Smooth muscle cell (in vitro differentiated cells): ENCODE results near the gene ACSF2. TPM values are rescaled to one million over a fixed set of nuclear protein-coding genes. Genes with fewer than 3 reads are reported as not detected.

Experiments used
- DNase-seq: peaks from one replicate; lab custom pipeline; 2025; ENCODE audit not compliant: unreplicated experiment; lab: John Stamatoyannopoulos, UW
- H2AFZ ChIP-seq: fragments of 200-600 bp; sonication (generic); 2 replicates; pipeline ENCODE4 v1.6.0; 2016; ENCODE audit warnings: antibody characterized with exemption, low read depth, mild to moderate bottlenecking
- H3F3A ChIP-seq: fragments of 200-600 bp; sonication (generic); 2 replicates; pipeline ENCODE4 v1.6.0; 2017; ENCODE audit warnings: antibody characterized with exemption, low read depth
- H3K27ac ChIP-seq: fragments of 200-600 bp; sonication (generic); 2 replicates; pipeline ENCODE4 v1.5.1; 2016; ENCODE audit warnings: low read depth, mild to moderate bottlenecking
- H3K27me3 ChIP-seq: fragments of 200-600 bp; sonication (generic); 2 replicates; pipeline ENCODE4 v1.6.1; 2016; ENCODE audit warnings: low read depth, mild to moderate bottlenecking
- H3K36me3 ChIP-seq: fragments of 200-600 bp; sonication (generic); 2 replicates; pipeline ENCODE4 v1.5.1; 2016; ENCODE audit warnings: low read depth
- H3K4me1 ChIP-seq: fragments of 200-600 bp; sonication (generic); 2 replicates; pipeline ENCODE4 v1.5.1; 2016; ENCODE audit warnings: low read depth
- H3K4me2 ChIP-seq: fragments of 200-600 bp; sonication (generic); 2 replicates; pipeline ENCODE4 v1.6.0; 2016; ENCODE audit warnings: mild to moderate bottlenecking
- H3K4me3 ChIP-seq: fragments of 200-600 bp; sonication (generic); 2 replicates; pipeline ENCODE4 v1.5.1; 2016; ENCODE audit warnings: mild to moderate bottlenecking
- H3K79me2 ChIP-seq: fragments of 200-600 bp; sonication (generic); 2 replicates; pipeline ENCODE4 v1.6.0; 2016; ENCODE audit warnings: low read depth, mild to moderate bottlenecking
- H3K9ac ChIP-seq: fragments of 200-600 bp; sonication (generic); 2 replicates; pipeline ENCODE4 v1.6.0; 2016; ENCODE audit warnings: low read depth
- H3K9me3 ChIP-seq: fragments of 200-600 bp; sonication (generic); replicated peaks from 2 replicates; pipeline ENCODE4 v1.5.1; 2016; ENCODE audit warnings: low read depth
- H4K20me1 ChIP-seq: fragments of 200-600 bp; sonication (generic); 2 replicates; pipeline ENCODE4 v1.6.0; 2016; ENCODE audit warnings: low read depth
- WGBS: methylation state at CpG from one replicate; pipeline ENCODE4 v1.1.7; 2016; ENCODE audit warnings: low lambda C conversion rate; 5-methylcytosine and 5-hydroxymethylcytosine counted together
- polyA plus RNA-seq: library from polyadenylated mRNA; unstranded; fragments of >200 nt; fragmentation: Nextera tagmentation; extraction: Ambion mirVana; gene quantifications from 2 replicates; pipeline ENCODE4 v1.2.1, GENCODE V29; 2016
- total RNA-seq: library from RNA; depleted of rRNA; stranded (reverse); fragments of >200 nt; gene quantifications from 2 replicates; pipeline ENCODE4 v1.2.3, GENCODE V29; 2014
- TF ChIP-seq, protein P1 (sequence below): fragments of 200-600 bp; sonication (generic); IDR thresholded peaks from 2 replicates; pipeline ENCODE4 v1.5.1; 2017; ENCODE audit warnings: borderline replicate concordance, mild to moderate bottlenecking, antibody characterized with exemption; ENCODE audit not compliant: insufficient read depth, poor library complexity, severe bottlenecking

Gene ACSF2
- total and polyA plus RNA-seq, 2 experiments from 2014 or later, result 13.7 to 16.8 TPM

GRCh38 chr17:50481648-50482047 lies 55.6 kb downstream of the ACSF2 start:
- no peak overlapping the region for H3K4me3 ChIP-seq
- H3K27me3 ChIP-seq, result peaks cover 1% of the 10 kb centered on the region
- H3K79me2 ChIP-seq, result peaks cover 14% of the 10 kb centered on the region
- no peak overlapping the region for H2AFZ ChIP-seq
- no peak overlapping the region for H3K27ac ChIP-seq
- TF ChIP-seq, protein P1, sequence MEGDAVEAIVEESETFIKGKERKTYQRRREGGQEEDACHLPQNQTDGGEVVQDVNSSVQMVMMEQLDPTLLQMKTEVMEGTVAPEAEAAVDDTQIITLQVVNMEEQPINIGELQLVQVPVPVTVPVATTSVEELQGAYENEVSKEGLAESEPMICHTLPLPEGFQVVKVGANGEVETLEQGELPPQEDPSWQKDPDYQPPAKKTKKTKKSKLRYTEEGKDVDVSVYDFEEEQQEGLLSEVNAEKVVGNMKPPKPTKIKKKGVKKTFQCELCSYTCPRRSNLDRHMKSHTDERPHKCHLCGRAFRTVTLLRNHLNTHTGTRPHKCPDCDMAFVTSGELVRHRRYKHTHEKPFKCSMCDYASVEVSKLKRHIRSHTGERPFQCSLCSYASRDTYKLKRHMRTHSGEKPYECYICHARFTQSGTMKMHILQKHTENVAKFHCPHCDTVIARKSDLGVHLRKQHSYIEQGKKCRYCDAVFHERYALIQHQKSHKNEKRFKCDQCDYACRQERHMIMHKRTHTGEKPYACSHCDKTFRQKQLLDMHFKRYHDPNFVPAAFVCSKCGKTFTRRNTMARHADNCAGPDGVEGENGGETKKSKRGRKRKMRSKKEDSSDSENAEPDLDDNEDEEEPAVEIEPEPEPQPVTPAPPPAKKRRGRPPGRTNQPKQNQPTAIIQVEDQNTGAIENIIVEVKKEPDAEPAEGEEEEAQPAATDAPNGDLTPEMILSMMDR, result no peak
- H3K4me2 ChIP-seq, result no peak overlapping the region
- H3F3A ChIP-seq, result peaks cover 6% of the 10 kb centered on the region
- H4K20me1 ChIP-seq, result peaks cover 12% of the 10 kb centered on the region
- no peak overlapping the region for H3K9ac ChIP-seq
- peaks cover 5% of the 10 kb centered on the region for H3K4me1 ChIP-seq
- no peaks in the 10 kb centered on the region for H3K36me3 ChIP-seq
- no peaks in the 10 kb centered on the region for H3K9me3 ChIP-seq
- WGBS, result 94% methylated on average over 4 of the region's 4 CpGs
- DNase-seq, result no peak

DNA sequence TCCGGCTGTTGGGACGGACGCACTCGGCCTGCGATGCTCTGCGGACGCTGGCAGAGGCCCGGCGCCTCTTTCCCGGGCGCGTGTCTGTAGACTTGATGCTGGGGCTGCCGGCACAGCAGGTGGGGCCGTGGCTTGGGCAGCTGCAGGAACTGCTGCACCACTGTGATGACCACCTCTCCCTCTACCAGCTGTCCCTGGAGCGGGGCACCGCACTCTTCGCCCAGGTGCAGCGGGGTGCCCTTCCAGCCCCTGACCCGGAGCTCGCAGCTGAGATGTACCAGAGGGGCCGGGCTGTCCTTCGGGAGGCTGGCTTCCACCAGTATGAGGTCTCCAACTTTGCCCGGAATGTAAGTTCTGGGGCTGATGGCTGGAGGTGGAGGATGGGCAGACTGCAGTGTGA lies 56.1 kb downstream of the ACSF2 start:
- Histone ChIP-seq H3F3A (peaks cover 6% of the 10 kb centered on the region), H3K4me2 (no peak overlapping the region), H3K27ac (no peak overlapping the region), H4K20me1 (peaks cover 12% of the 10 kb centered on the region), H3K79me2 (peaks cover 14% of the 10 kb centered on the region), H3K4me3 (no peak overlapping the region), H2AFZ (no peak overlapping the region), H3K9ac (no peak overlapping the region), H3K4me1 (peaks cover 5% of the 10 kb centered on the region), H3K36me3 (no peaks in the 10 kb centered on the region), H3K9me3 (no peaks in the 10 kb centered on the region), H3K27me3 (no peaks in the 10 kb centered on the region)
- WGBS, result 92% methylated on average over 23 of the region's 23 CpGs
- DNase-seq, result no peak
- TF ChIP-seq, protein P1, result no peak

DNA sequence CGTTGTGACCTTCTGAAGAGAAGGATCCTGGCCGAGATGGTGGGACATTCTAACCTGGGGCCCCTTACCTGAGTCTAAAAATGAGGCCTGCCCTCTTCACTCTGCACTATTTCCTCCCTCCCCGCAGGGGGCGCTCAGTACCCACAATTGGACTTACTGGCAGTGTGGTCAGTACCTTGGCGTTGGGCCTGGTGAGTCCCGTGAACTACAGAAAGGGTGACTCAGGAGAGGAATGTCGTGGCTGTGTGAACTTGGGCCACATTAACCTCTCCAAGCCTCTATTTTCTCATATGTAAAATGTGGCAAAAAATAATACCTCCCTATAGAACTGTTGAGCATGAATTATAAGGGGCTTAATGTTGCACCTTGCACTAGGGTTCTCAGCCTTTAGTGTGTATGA lies 56.5 kb downstream of the ACSF2 start:
- peak overlapping the region; percentile 64 for H3K27ac ChIP-seq
- peaks cover 12% of the 10 kb centered on the region for H4K20me1 ChIP-seq
- no peak overlapping the region for H3K4me3 ChIP-seq
- H3F3A ChIP-seq, result peaks cover 6% of the 10 kb centered on the region
- DNase-seq, result peak; percentile 39
- no peaks in the 10 kb centered on the region for H3K36me3 ChIP-seq
- H3K9me3 ChIP-seq, result no peaks in the 10 kb centered on the region
- no peak overlapping the region for H3K9ac ChIP-seq
- no peak overlapping the region for H2AFZ ChIP-seq
- no peaks in the 10 kb centered on the region for H3K27me3 ChIP-seq
- peaks cover 5% of the 10 kb centered on the region for H3K4me1 ChIP-seq
- TF ChIP-seq, protein P1, result peak; percentile 93
- 10% methylated on average over 7 of the region's 7 CpGs for WGBS
- no peak overlapping the region for H3K4me2 ChIP-seq
- H3K79me2 ChIP-seq, result peaks cover 14% of the 10 kb centered on the region

- H3K9me3 ChIP-seq, result no peaks in the 10 kb centered on the region
- peaks cover 2% of the 10 kb centered on the region for H3K4me1 ChIP-seq
- H3F3A ChIP-seq, result peaks cover 2% of the 10 kb centered on the region
- peaks cover 14% of the 10 kb centered on the region for H3K79me2 ChIP-seq
- no peak overlapping the region for H3K4me3 ChIP-seq
- peaks cover 12% of the 10 kb centered on the region for H4K20me1 ChIP-seq
- no peak overlapping the region for H3K4me2 ChIP-seq
- no peak overlapping the region for H3K9ac ChIP-seq
- H3K27me3 ChIP-seq, result no peaks in the 10 kb centered on the region
- 89% methylated on average over 5 of the region's 5 CpGs for WGBS
- no peak overlapping the region for H3K27ac ChIP-seq
- H2AFZ ChIP-seq, result no peak overlapping the region
- TF ChIP-seq, protein P1, result no peak
- no peak for DNase-seq
- H3K36me3 ChIP-seq, result no peaks in the 10 kb centered on the region
These were observed 57.2 kb downstream of the ACSF2 start for GRCh38 chr17:50483266-50483665.
